HepG2 (cell line): ENCODE data around the gene KCNMB2. TPM values are rescaled to one million over a fixed set of nuclear protein-coding genes. Genes with fewer than 3 reads are reported as not detected.

Source experiments
- ATAC-seq: fragments of 200-7000 bp; cut with Tn5 transposase; 3 replicates; pipeline ENCODE4 v1.9.1; 2020; ENCODE audit warnings: mild to moderate bottlenecking, moderate library complexity
- BruUV-seq: library from RNA; stranded (reverse); fragments of 400-500 nt; replicated peaks from 2 replicates; lab custom pipeline; 2021; lab: Mats Ljungman, UMichigan
- CTCF ChIA-PET: fragments of 300-600 bp; formaldehyde crosslinking; extraction: SDS; loops from one replicate; lab custom pipeline; 2021; ENCODE audit warnings: low total read pairs, inconsistent platforms, low intra/inter-chr PET ratio; lab: Yijun Ruan, JAX
- POLR2A ChIA-PET: fragments of 350-600 bp; sonication (Branson Sonifier 250); formaldehyde crosslinking; loops from one replicate; lab custom pipeline; 2020; ENCODE audit warnings: antibody characterized with exemption, inconsistent platforms; lab: Yijun Ruan, JAX
- DNase-seq: peaks from one replicate; pipeline ENCODE4 v3.0.0-alpha.2; 2015; ENCODE audit warnings: low spot score
- FAIRE-seq: peaks from 3 replicates; lab custom pipeline; 2011; peaks lifted over from hg19 to GRCh38; lab: Jason Lieb, UNC
- H2AFZ ChIP-seq: one replicate; pipeline ENCODE4 v1.6.1; 2011; ENCODE audit warnings: low read length, inconsistent platforms
- H3K27ac ChIP-seq: fragments of 300-600 bp; 3 replicates; pipeline ENCODE4 v1.8.0; 2011; ENCODE audit warnings: mixed run types, mild to moderate bottlenecking, mixed read lengths, low read length, inconsistent platforms; ENCODE audit not compliant: insufficient read depth; ENCODE audit errors: extremely low read length
- H3K27me3 ChIP-seq, 2 experiments: fragments of 200-600 bp in 1 of 2; 2 replicates in 1 of 2; 3 replicates in 1 of 2; pipeline versions ENCODE4 v1.6.0 to v1.8.0; 2011; ENCODE audit warnings: low read length in 2 of 2, mild to moderate bottlenecking in 2 of 2, moderate library complexity in 2 of 2, inconsistent platforms in 1 of 2; ENCODE audit not compliant: insufficient read depth in 2 of 2, control insufficient read depth in 1 of 2
- H3K36me3 ChIP-seq, 2 experiments: fragments of 200-600 bp in 1 of 2; replicated peaks in 1 of 2; 2 replicates in 1 of 2; 3 replicates in 1 of 2; pipeline versions ENCODE4 v1.5.1 to v1.8.0; 2011; ENCODE audit warnings: low read length in 2 of 2, inconsistent platforms in 1 of 2; ENCODE audit not compliant: insufficient read depth in 2 of 2, control insufficient read depth in 1 of 2
- H3K4me1 ChIP-seq: 2 replicates; pipeline ENCODE4 v1.5.1; 2012; ENCODE audit warnings: low read length, inconsistent platforms; ENCODE audit not compliant: insufficient read depth
- H3K4me2 ChIP-seq: 2 replicates; pipeline ENCODE4 v1.6.0; 2011; ENCODE audit warnings: low read depth, low read length, inconsistent platforms
- H3K4me3 ChIP-seq, 3 experiments: fragments of 200-600 bp in 1 of 3; sonication (generic), shearing (Covaris generic) in 1 of 3; replicated peaks in 1 of 3; 2 replicates each; pipeline ENCODE4 v1.5.1; 2011 to 2016; ENCODE audit warnings: low read length in 3 of 3, inconsistent platforms in 2 of 3, low read depth in 2 of 3, mild to moderate bottlenecking in 2 of 3, control low read depth in 1 of 3, mixed read lengths in 1 of 3; ENCODE audit not compliant: insufficient read depth in 1 of 3
- H3K79me2 ChIP-seq: one replicate; pipeline ENCODE4 v1.6.1; 2011; ENCODE audit warnings: low read length, inconsistent platforms; ENCODE audit not compliant: insufficient read depth
- H3K9ac ChIP-seq: 2 replicates; pipeline ENCODE4 v1.6.0; 2011; ENCODE audit warnings: mild to moderate bottlenecking, low read depth, low read length, inconsistent platforms; ENCODE audit not compliant: insufficient read depth
- H3K9me3 ChIP-seq: 2 replicates; pipeline ENCODE4 v1.5.1; 2012; ENCODE audit warnings: mild to moderate bottlenecking, low read length
- H4K20me1 ChIP-seq: 2 replicates; pipeline ENCODE4 v1.6.0; 2011; ENCODE audit warnings: inconsistent platforms, mild to moderate bottlenecking, low read length, moderate library complexity; ENCODE audit not compliant: insufficient read depth
- FOSL1 ChIP-seq: sonication (generic); formaldehyde crosslinking; IDR thresholded peaks from 2 replicates; pipeline ENCODE4 v1.9.0; 2021; ENCODE audit warnings: missing genetic modification reagents, borderline replicate concordance
- KDM4B ChIP-seq: sonication (generic); formaldehyde crosslinking; IDR thresholded peaks from 2 replicates; pipeline ENCODE4 v1.4.0; 2020; ENCODE audit warnings: missing genetic modification reagents
- KLF11 ChIP-seq: IDR thresholded peaks from 2 replicates; pipeline ENCODE4 v1.6.1; 2016; ENCODE audit warnings: missing compliant biosample characterization
- REXO4 ChIP-seq: sonication (generic); formaldehyde crosslinking; IDR thresholded peaks from 2 replicates; pipeline ENCODE4 v1.8.0; 2022; ENCODE audit warnings: missing genetic modification reagents, mild to moderate bottlenecking, borderline replicate concordance
- SIN3A ChIP-seq: IDR thresholded peaks from 2 replicates; pipeline ENCODE4 v1.6.1; 2011; ENCODE audit warnings: low read depth, mild to moderate bottlenecking, control low read depth, low read length, borderline replicate concordance
- SMARCC2 ChIP-seq: fragments of 450-650 bp; IDR thresholded peaks from 2 replicates; pipeline ENCODE4 v1.6.1; 2017; ENCODE audit warnings: antibody characterized with exemption, mild to moderate bottlenecking
- SOX13 ChIP-seq, 3 experiments: fragments of 450-650 bp in 1 of 3; sonication (generic) in 1 of 3; formaldehyde crosslinking in 1 of 3; IDR thresholded peaks in 2 of 3; conservative IDR thresholded peaks in 1 of 3; 2 replicates each; pipeline versions ENCODE4 v1.5.0 to v1.6.1; 2016 to 2020; ENCODE audit warnings: antibody characterized with exemption in 1 of 3, mild to moderate bottlenecking in 1 of 3, missing compliant biosample characterization in 1 of 3, missing genetic modification reagents in 1 of 3, moderate library complexity in 1 of 3
- SP5 ChIP-seq: IDR thresholded peaks from 2 replicates; pipeline ENCODE4 v1.6.1; 2016; ENCODE audit warnings: low read depth, borderline replicate concordance
- ZMYM2 ChIP-seq: sonication (generic); formaldehyde crosslinking; IDR thresholded peaks from 2 replicates; pipeline ENCODE4 v1.8.0; 2022; ENCODE audit warnings: mild to moderate bottlenecking, missing genetic modification reagents
- ZNF790 ChIP-seq: sonication (generic); formaldehyde crosslinking; IDR thresholded peaks from 2 replicates; pipeline ENCODE4 v1.8.0; 2022; ENCODE audit warnings: missing genetic modification reagents, mild to moderate bottlenecking, borderline replicate concordance
- ZNF83 ChIP-seq: sonication (generic); formaldehyde crosslinking; IDR thresholded peaks from 2 replicates; pipeline ENCODE4 v1.4.0; 2020; ENCODE audit warnings: missing genetic modification reagents, mild to moderate bottlenecking, borderline replicate concordance
- WGBS: methylation state at CpG from one replicate; pipeline ENCODE4 v1.1.6; 2017; ENCODE audit warnings: low lambda C conversion rate; 5-methylcytosine and 5-hydroxymethylcytosine counted together
- in situ Hi-C: cut with HindIII; loops from 2 replicates; pipeline ENCODE4 v1.10.0; 2017; ENCODE audit warnings: low pct_unique_long_range_greater_than_20kb; ENCODE audit not compliant: extremely low pct_ligation_motif_present
- intact Hi-C: fragments of 100-400 bp; cut with micrococcal nuclease; formaldehyde crosslinking; loops from one replicate; pipeline ENCODE4 v1.10.0; 2022; ENCODE audit not compliant: unreplicated experiment
- polyA plus RNA-seq, 8 experiments: library from polyadenylated mRNA; depleted of rRNA in 3 of 8; stranded (reverse) in 7 of 8; unstranded in 1 of 8; fragments of >200 nt; fragmentation: Illumina TruSeq in 4 of 8; extraction: Trizol in 4 of 8; gene quantifications; 2 replicates each; pipeline versions ENCODE4 v1.2.1 to v1.2.3, GENCODE V29; 2011 to 2016; ENCODE audit warnings: low read depth in 4 of 8, missing spikeins in 1 of 8, mixed read lengths in 1 of 8; ENCODE audit not compliant: insufficient read depth in 1 of 8
- total RNA-seq, 5 experiments: library from RNA; depleted of rRNA; stranded (reverse); fragments of >200 nt; fragmentation: Illumina TruSeq; extraction: Trizol; gene quantifications; 2 replicates each; pipeline ENCODE4 v1.2.3, GENCODE V29; 2016; ENCODE audit warnings: low read depth in 1 of 5
- TF ChIP-seq, protein P1 (sequence below): sonication (generic); formaldehyde crosslinking; IDR thresholded peaks from 2 replicates; pipeline ENCODE4 v1.8.0; 2023; ENCODE audit warnings: mild to moderate bottlenecking, missing genetic modification reagents
- TF ChIP-seq, protein P2 (sequence below): sonication (generic); formaldehyde crosslinking; IDR thresholded peaks from 2 replicates; pipeline ENCODE4 v1.8.1; 2023; ENCODE audit warnings: missing genetic modification reagents, inconsistent platforms, borderline replicate concordance
- TF ChIP-seq, protein P3 (sequence below): sonication (generic); formaldehyde crosslinking; IDR thresholded peaks from 2 replicates; pipeline ENCODE4 v1.5.0; 2020; ENCODE audit warnings: mild to moderate bottlenecking, missing genetic modification reagents, moderate library complexity
- TF ChIP-seq, protein P4 (sequence below): sonication (generic); formaldehyde crosslinking; IDR thresholded peaks from 2 replicates; pipeline ENCODE4 v1.4.0; 2020; ENCODE audit warnings: missing genetic modification reagents
- TF ChIP-seq, protein P5 (sequence below): sonication (generic); formaldehyde crosslinking; IDR thresholded peaks from 2 replicates; pipeline ENCODE4 v1.8.0; 2022; ENCODE audit warnings: mild to moderate bottlenecking, missing genetic modification reagents, moderate library complexity

The KCNMB2 gene
- total and polyA plus RNA-seq, 2 of the 13 experiments (the other 11 are each of a cell fraction or from before 2014, with no cell fraction given): not detected

DNA sequence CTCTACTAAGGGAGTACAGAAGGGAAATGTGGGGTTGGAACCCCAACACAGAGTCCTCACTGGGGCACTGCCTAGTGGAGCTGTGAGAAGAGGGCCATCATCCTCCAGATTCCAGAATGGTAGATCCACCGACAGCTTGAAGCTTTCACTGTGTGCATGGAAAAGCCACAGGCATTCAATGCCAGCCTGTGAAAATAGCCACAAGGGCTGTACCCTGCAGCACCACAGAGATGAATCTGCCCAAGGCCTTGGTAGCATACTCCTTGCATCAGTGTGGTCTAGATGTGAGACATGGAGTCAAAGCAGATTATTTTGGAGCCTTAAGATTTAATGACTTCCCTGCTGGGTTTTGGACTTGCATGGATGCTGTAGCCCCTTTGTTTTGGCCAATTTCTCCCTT lies 39.3 kb upstream of the KCNMB2 start:
- H3K4me1 ChIP-seq: no peaks in the 10 kb centered on the region
- POLR2A ChIA-PET: no interaction called here
- WGBS: no CpG with 5 or more reads among the region's 1 CpG
- TF ChIP-seq SOX13 (IDR thresholded peaks at IDR 0.05) (no peak), SOX13 (CRISPR knock-in tag; conservative IDR thresholded peaks at IDR 0.05 in 1 of 2, IDR thresholded peaks at IDR 0.05 in 1 of 2) (no peak), FOSL1 (no peak), KLF11 (CRISPR knock-in tag) (no peak), SP5 (CRISPR knock-in tag) (no peak), KDM4B (CRISPR knock-in tag) (no peak), ZNF790 (CRISPR knock-in tag) (no peak), SMARCC2 (no peak), SIN3A (no peak), REXO4 (no peak), ZMYM2 (CRISPR knock-in tag) (no peak), ZNF83 (CRISPR knock-in tag) (no peak)
- TF ChIP-seq, protein P1, sequence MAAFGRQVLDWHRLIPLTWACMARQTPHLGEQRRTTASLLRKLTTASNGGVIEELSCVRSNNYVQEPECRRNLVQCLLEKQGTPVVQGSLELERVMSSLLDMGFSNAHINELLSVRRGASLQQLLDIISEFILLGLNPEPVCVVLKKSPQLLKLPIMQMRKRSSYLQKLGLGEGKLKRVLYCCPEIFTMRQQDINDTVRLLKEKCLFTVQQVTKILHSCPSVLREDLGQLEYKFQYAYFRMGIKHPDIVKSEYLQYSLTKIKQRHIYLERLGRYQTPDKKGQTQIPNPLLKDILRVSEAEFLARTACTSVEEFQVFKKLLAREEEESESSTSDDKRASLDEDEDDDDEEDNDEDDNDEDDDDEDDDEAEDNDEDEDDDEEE (CRISPR knock-in tag): no peak
- TF ChIP-seq, protein P2, sequence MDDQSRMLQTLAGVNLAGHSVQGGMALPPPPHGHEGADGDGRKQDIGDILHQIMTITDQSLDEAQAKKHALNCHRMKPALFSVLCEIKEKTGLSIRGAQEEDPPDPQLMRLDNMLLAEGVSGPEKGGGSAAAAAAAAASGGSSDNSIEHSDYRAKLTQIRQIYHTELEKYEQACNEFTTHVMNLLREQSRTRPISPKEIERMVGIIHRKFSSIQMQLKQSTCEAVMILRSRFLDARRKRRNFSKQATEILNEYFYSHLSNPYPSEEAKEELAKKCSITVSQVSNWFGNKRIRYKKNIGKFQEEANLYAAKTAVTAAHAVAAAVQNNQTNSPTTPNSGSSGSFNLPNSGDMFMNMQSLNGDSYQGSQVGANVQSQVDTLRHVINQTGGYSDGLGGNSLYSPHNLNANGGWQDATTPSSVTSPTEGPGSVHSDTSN (CRISPR knock-in tag): no peak
- TF ChIP-seq, protein P3, sequence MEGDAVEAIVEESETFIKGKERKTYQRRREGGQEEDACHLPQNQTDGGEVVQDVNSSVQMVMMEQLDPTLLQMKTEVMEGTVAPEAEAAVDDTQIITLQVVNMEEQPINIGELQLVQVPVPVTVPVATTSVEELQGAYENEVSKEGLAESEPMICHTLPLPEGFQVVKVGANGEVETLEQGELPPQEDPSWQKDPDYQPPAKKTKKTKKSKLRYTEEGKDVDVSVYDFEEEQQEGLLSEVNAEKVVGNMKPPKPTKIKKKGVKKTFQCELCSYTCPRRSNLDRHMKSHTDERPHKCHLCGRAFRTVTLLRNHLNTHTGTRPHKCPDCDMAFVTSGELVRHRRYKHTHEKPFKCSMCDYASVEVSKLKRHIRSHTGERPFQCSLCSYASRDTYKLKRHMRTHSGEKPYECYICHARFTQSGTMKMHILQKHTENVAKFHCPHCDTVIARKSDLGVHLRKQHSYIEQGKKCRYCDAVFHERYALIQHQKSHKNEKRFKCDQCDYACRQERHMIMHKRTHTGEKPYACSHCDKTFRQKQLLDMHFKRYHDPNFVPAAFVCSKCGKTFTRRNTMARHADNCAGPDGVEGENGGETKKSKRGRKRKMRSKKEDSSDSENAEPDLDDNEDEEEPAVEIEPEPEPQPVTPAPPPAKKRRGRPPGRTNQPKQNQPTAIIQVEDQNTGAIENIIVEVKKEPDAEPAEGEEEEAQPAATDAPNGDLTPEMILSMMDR: no peak
- TF ChIP-seq, protein P4, sequence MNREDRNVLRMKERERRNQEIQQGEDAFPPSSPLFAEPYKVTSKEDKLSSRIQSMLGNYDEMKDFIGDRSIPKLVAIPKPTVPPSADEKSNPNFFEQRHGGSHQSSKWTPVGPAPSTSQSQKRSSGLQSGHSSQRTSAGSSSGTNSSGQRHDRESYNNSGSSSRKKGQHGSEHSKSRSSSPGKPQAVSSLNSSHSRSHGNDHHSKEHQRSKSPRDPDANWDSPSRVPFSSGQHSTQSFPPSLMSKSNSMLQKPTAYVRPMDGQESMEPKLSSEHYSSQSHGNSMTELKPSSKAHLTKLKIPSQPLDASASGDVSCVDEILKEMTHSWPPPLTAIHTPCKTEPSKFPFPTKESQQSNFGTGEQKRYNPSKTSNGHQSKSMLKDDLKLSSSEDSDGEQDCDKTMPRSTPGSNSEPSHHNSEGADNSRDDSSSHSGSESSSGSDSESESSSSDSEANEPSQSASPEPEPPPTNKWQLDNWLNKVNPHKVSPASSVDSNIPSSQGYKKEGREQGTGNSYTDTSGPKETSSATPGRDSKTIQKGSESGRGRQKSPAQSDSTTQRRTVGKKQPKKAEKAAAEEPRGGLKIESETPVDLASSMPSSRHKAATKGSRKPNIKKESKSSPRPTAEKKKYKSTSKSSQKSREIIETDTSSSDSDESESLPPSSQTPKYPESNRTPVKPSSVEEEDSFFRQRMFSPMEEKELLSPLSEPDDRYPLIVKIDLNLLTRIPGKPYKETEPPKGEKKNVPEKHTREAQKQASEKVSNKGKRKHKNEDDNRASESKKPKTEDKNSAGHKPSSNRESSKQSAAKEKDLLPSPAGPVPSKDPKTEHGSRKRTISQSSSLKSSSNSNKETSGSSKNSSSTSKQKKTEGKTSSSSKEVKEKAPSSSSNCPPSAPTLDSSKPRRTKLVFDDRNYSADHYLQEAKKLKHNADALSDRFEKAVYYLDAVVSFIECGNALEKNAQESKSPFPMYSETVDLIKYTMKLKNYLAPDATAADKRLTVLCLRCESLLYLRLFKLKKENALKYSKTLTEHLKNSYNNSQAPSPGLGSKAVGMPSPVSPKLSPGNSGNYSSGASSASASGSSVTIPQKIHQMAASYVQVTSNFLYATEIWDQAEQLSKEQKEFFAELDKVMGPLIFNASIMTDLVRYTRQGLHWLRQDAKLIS (CRISPR knock-in tag): no peak
- TF ChIP-seq, protein P5, sequence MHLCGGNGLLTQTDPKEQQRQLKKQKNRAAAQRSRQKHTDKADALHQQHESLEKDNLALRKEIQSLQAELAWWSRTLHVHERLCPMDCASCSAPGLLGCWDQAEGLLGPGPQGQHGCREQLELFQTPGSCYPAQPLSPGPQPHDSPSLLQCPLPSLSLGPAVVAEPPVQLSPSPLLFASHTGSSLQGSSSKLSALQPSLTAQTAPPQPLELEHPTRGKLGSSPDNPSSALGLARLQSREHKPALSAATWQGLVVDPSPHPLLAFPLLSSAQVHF (CRISPR knock-in tag): no peak

More for the DNA sequence above, 39.3 kb upstream of the KCNMB2 start:
- Histone ChIP-seq H3K9me3 (peaks cover 4% of the 10 kb centered on the region; the same call in 1 of the 2 replicates), H3K9ac (no peak overlapping the region), H3K27ac (no peak overlapping the region), H3K79me2 (no peaks in the 10 kb centered on the region), H4K20me1 (no peaks in the 10 kb centered on the region), H3K4me3 (no peak overlapping the region), H3K36me3 (no peaks in the 10 kb centered on the region), H2AFZ (no peak overlapping the region), H3K4me2 (no peak overlapping the region), H3K27me3 (no peaks in the 10 kb centered on the region)
- in situ Hi-C loops: no loop called here
- DNase-seq: no peak
- no peak for ATAC-seq
- CTCF ChIA-PET: no interaction called here
- no peak for FAIRE-seq
- BruUV-seq: no TSS peak
- intact Hi-C loops: no loop called here
